OCI-LY3 (cell line): ENCODE results near the gene CBFA2T2.

Experiments
- EZH2phosphoT487 ChIP-seq: fragments of 200-600 bp; shearing (Covaris generic); IDR thresholded peaks from 2 replicates; pipeline ENCODE4 v1.6.1; 2018; ENCODE audit warnings: antibody characterized with exemption, mixed run types, low read depth
- TF ChIP-seq, protein P1 (sequence below): fragments of 200-600, 300-600 bp; sonication (generic); IDR thresholded peaks from 2 replicates; pipeline ENCODE4 v1.5.1; 2014; ENCODE audit warnings: antibody characterized with exemption, low read length, low read depth

DNA sequence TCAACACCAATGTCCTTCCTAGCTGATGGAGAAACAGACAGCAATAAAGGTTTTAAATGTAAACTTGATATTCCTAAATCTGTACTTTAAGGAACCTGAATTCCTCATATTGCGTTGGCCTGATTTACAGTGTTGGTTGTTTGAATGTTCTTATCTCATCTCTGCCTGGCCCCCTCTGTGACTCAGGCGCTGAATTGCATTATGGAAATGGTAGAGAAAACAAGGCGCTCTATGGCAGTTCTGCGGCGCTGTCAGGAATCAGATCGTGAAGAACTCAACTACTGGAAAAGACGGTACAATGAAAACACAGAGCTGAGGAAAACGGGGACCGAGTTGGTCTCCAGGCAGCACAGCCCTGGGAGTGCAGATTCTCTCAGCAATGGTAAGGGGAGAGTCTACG is 139.6 kb downstream of the CBFA2T2 start:
- TF ChIP-seq, protein P1, sequence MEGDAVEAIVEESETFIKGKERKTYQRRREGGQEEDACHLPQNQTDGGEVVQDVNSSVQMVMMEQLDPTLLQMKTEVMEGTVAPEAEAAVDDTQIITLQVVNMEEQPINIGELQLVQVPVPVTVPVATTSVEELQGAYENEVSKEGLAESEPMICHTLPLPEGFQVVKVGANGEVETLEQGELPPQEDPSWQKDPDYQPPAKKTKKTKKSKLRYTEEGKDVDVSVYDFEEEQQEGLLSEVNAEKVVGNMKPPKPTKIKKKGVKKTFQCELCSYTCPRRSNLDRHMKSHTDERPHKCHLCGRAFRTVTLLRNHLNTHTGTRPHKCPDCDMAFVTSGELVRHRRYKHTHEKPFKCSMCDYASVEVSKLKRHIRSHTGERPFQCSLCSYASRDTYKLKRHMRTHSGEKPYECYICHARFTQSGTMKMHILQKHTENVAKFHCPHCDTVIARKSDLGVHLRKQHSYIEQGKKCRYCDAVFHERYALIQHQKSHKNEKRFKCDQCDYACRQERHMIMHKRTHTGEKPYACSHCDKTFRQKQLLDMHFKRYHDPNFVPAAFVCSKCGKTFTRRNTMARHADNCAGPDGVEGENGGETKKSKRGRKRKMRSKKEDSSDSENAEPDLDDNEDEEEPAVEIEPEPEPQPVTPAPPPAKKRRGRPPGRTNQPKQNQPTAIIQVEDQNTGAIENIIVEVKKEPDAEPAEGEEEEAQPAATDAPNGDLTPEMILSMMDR: no peak
- TF ChIP-seq EZH2phosphoT487: no peak
